Bronchial epithelial cell (primary cell): Measurements from ENCODE around the gene RAET1G. TPM values are rescaled to one million over a fixed set of nuclear protein-coding genes. Genes with fewer than 3 reads are reported as not detected.

Source experiments
- DNase-seq: peaks from one replicate; pipeline ENCODE4 v3.0.0-alpha.2; 2010; ENCODE audit warnings: low read depth
- FAIRE-seq: peaks from 2 replicates; lab custom pipeline; 2011; peaks lifted over from hg19 to GRCh38; lab: Jason Lieb, UNC
- H3K27me3 ChIP-seq: 2 replicates; pipeline ENCODE4 v1.5.1; 2011; ENCODE audit warnings: low read length; ENCODE audit not compliant: control insufficient read depth, insufficient read depth
- H3K36me3 ChIP-seq: 2 replicates; pipeline ENCODE4 v1.5.1; 2011; ENCODE audit warnings: low read length; ENCODE audit not compliant: control insufficient read depth, insufficient read depth
- H3K4me3 ChIP-seq: 2 replicates; pipeline ENCODE4 v1.5.1; 2011; ENCODE audit warnings: mild to moderate bottlenecking, low read depth, low read length, control low read depth
- total RNA-seq: library from RNA; depleted of rRNA; stranded (reverse); fragments of >200 nt; gene quantifications from 2 replicates; pipeline ENCODE4 v1.2.1, GENCODE V29; 2014
- TF ChIP-seq, protein P1 (sequence below): IDR thresholded peaks from 2 replicates; pipeline ENCODE4 v1.5.1; 2011; ENCODE audit warnings: mild to moderate bottlenecking, moderate library complexity, low read length, control low read depth, inconsistent platforms; ENCODE audit not compliant: insufficient read depth, severe bottlenecking

Gene RAET1G
- total RNA-seq, 1 donor from 2014 or later: 45.0 TPM

DNA sequence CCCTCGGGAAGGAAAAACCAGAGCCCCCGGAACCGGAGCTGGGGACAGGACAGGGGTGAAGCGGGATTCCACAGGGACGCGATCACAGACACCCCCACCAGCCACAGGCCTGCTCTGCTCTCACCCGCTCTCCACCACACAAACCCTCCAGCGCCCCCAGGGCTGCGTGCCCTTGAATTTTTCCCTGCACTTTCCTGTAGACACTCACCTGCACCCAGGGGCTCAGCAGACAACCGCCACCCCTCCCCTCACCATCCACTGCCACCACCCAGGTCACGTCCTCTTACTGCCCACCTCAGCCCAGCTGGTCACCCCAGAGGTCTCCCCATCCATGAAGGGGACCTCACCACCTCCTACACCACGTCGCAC, 19.5 kb upstream of the RAET1G start:
- DNase-seq (no peak), FAIRE-seq (no peak)
- H3K4me3 ChIP-seq: peak overlapping the region; percentile 77
- TF ChIP-seq, protein P1, sequence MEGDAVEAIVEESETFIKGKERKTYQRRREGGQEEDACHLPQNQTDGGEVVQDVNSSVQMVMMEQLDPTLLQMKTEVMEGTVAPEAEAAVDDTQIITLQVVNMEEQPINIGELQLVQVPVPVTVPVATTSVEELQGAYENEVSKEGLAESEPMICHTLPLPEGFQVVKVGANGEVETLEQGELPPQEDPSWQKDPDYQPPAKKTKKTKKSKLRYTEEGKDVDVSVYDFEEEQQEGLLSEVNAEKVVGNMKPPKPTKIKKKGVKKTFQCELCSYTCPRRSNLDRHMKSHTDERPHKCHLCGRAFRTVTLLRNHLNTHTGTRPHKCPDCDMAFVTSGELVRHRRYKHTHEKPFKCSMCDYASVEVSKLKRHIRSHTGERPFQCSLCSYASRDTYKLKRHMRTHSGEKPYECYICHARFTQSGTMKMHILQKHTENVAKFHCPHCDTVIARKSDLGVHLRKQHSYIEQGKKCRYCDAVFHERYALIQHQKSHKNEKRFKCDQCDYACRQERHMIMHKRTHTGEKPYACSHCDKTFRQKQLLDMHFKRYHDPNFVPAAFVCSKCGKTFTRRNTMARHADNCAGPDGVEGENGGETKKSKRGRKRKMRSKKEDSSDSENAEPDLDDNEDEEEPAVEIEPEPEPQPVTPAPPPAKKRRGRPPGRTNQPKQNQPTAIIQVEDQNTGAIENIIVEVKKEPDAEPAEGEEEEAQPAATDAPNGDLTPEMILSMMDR: no peak
- no peaks in the 10 kb centered on the region for H3K36me3 ChIP-seq
- no peaks in the 10 kb centered on the region for H3K27me3 ChIP-seq

GRCh38 chr6:149941583-149942460, 18.9 kb upstream of the RAET1G start, which contains the start of gene ULBP2:
ULBP2 (plus strand) TSS chr6:149942014; CDS start chr6:149942073, 59 bp downstream.
- no peaks in the 10 kb centered on the region for H3K27me3 ChIP-seq
- FAIRE-seq (no peak), DNase-seq (peak; percentile 96)
- H3K4me3 ChIP-seq: peak within 1 kb of the TSS; percentile 77
- TF ChIP-seq, protein P1: no peak
- H3K36me3 ChIP-seq: no peaks in the 10 kb centered on the region

DNA sequence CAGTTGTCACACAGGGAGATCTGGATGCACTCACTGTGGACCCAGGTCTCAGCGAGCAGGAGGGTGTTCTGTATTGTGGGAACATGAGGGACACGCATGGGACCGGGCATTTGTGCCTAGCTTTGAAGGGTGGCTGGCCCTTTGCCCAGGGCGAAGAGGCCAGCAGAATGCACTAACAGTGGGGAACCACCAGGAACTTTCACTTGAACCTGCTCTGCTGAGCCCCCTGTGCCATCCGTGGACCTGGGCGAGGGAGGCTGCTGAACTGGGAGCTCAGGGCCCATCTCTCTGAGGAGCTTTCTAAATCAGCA, 17.7 kb upstream of the RAET1G start:
- Histone ChIP-seq H3K36me3 (no peaks in the 10 kb centered on the region), H3K4me3 (no peak overlapping the region), H3K27me3 (no peaks in the 10 kb centered on the region)
- TF ChIP-seq, protein P1: no peak
- DNase-seq (no peak), FAIRE-seq (no peak)

DNA sequence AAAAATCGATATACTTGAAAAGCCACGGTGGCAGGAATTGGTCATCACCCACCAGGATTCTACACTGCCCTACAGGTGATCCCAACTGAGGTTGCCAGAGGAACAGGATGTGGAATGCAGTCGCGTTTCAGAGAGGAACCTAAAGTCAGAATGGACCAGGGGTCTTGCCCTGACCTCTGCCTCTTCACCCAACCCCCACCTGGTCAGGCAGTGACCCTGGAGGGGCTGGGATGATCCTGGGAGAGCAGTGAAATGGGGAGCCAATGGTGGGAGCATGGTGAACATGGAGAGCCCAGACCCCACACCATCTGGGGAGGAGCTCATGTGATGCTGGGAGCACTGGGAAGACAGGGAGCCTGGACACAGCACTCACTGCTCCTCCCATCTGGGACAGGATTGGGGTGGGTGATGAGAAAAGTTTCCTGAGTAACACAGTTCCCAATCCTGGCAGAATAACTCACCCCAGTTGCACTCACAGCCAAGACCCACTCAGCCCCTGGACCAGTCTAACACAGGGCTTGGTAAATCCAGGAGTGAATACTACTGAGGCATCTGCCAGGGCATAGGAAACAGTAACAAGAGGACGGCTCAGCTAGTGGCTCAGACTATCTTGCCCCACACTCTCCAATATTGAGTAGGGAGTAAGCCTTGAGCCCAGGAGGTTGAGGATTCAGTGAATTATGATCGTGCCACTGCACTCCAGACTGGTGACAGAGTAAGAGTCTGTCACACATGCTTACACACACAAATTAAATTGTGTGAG, 17.2 kb upstream of the RAET1G start:
- DNase-seq: no peak
- Histone ChIP-seq H3K27me3 (no peaks in the 10 kb centered on the region), H3K36me3 (no peaks in the 10 kb centered on the region), H3K4me3 (no peak overlapping the region)
- TF ChIP-seq, protein P1: no peak
- FAIRE-seq: no peak

GRCh38 chr6:149939356-149939648, 16.4 kb upstream of the RAET1G start:
- TF ChIP-seq, protein P1: no peak
- no peak for FAIRE-seq
- no peaks in the 10 kb centered on the region for H3K27me3 ChIP-seq
- no peaks in the 10 kb centered on the region for H3K36me3 ChIP-seq
- no peak overlapping the region for H3K4me3 ChIP-seq
- no peak for DNase-seq
